Endothelial cell of umbilical vein (primary cell): Measurements from ENCODE around the gene ACIN1. TPM values are rescaled to one million over a fixed set of nuclear protein-coding genes. Genes with fewer than 3 reads are reported as not detected.

Source experiments
- BruUV-seq: library from RNA; stranded (reverse); fragments of 400-500 nt; replicated peaks from 2 replicates; lab custom pipeline; 2021; lab: Mats Ljungman, UMichigan
- CTCF ChIA-PET: fragments of 300-600, 350-600 bp; sonication (Branson Sonifier 250); formaldehyde crosslinking; loops from one replicate; lab custom pipeline; 2021; ENCODE audit warnings: antibody characterized with exemption, inconsistent platforms; lab: Charles Lee
- POLR2A ChIA-PET: fragments of 300-600, 350-600 bp; sonication (Branson Sonifier 250); formaldehyde crosslinking; loops from one replicate; lab custom pipeline; 2021; ENCODE audit warnings: antibody characterized with exemption, inconsistent platforms; lab: Charles Lee
- DNase-seq: peaks from one replicate; pipeline ENCODE4 v3.0.0-alpha.2; 2011; ENCODE audit warnings: low read depth, low spot score
- FAIRE-seq: peaks from 2 replicates; lab custom pipeline; 2011; peaks lifted over from hg19 to GRCh38; lab: Jason Lieb, UNC
- H2AFZ ChIP-seq: 2 replicates; pipeline ENCODE4 v1.6.0; 2012; ENCODE audit warnings: low read depth, low read length, control low read depth, inconsistent platforms
- H3K27ac ChIP-seq: 2 replicates; pipeline ENCODE4 v1.5.1; 2011; ENCODE audit warnings: low read depth, mild to moderate bottlenecking, control low read depth, low read length, moderate library complexity; ENCODE audit not compliant: insufficient read depth
- H3K27me3 ChIP-seq, 2 experiments: 2 replicates each; pipeline versions ENCODE4 v1.6.0 to v1.6.1; 2011; ENCODE audit warnings: low read length in 2 of 2, mixed read lengths in 1 of 2; ENCODE audit not compliant: control insufficient read depth in 2 of 2, insufficient read depth in 2 of 2
- H3K36me3 ChIP-seq, 2 experiments: 2 replicates in 1 of 2; 3 replicates in 1 of 2; pipeline ENCODE4 v1.5.1; 2011; ENCODE audit warnings: low read length in 2 of 2, mild to moderate bottlenecking in 1 of 2, moderate library complexity in 1 of 2; ENCODE audit not compliant: control insufficient read depth in 2 of 2, insufficient read depth in 2 of 2; ENCODE audit errors: extremely low read depth in 1 of 2
- H3K4me1 ChIP-seq: 3 replicates; pipeline ENCODE4 v1.5.1; 2011; ENCODE audit warnings: mild to moderate bottlenecking, low read length; ENCODE audit not compliant: control insufficient read depth, insufficient read depth; ENCODE audit errors: extremely low read depth
- H3K4me2 ChIP-seq: 2 replicates; pipeline ENCODE4 v1.6.1; 2011; ENCODE audit warnings: low read length, control low read depth, mixed read lengths; ENCODE audit not compliant: insufficient read depth
- H3K4me3 ChIP-seq, 3 experiments: fragments of 200-600 bp in 1 of 3; sonication (generic), shearing (Covaris generic) in 1 of 3; replicated peaks in 1 of 3; 2 replicates each; pipeline ENCODE4 v1.5.1; 2011 to 2016; ENCODE audit warnings: control low read depth in 3 of 3, low read length in 3 of 3, mild to moderate bottlenecking in 2 of 3, inconsistent platforms in 1 of 3, low read depth in 1 of 3, moderate library complexity in 1 of 3; ENCODE audit not compliant: insufficient read depth in 1 of 3
- H3K79me2 ChIP-seq: 2 replicates; pipeline ENCODE4 v1.6.0; 2012; ENCODE audit warnings: low read length, inconsistent platforms; ENCODE audit not compliant: control insufficient read depth, insufficient read depth
- H3K9ac ChIP-seq: replicated peaks from 2 replicates; pipeline ENCODE3; 2011; ENCODE audit warnings: low read length, control low read depth; ENCODE audit not compliant: insufficient read depth; ENCODE audit errors: extremely low read depth
- H3K9me1 ChIP-seq: replicated peaks from 3 replicates; pipeline ENCODE4 v1.6.0; 2011; ENCODE audit warnings: mild to moderate bottlenecking, low read length; ENCODE audit not compliant: control insufficient read depth, insufficient read depth; ENCODE audit errors: extremely low read depth
- H3K9me3 ChIP-seq: replicated peaks from 2 replicates; pipeline ENCODE4 v1.5.1; 2012; ENCODE audit warnings: low read length, inconsistent platforms; ENCODE audit not compliant: control insufficient read depth, insufficient read depth
- H4K20me1 ChIP-seq: replicated peaks from 2 replicates; pipeline ENCODE3; 2011; ENCODE audit warnings: mild to moderate bottlenecking, low read length; ENCODE audit not compliant: control insufficient read depth, insufficient read depth; ENCODE audit errors: extremely low read depth
- EZH2 ChIP-seq: IDR thresholded peaks from 2 replicates; pipeline ENCODE4 v1.6.1; 2012; ENCODE audit warnings: borderline replicate concordance, low read depth, mild to moderate bottlenecking, moderate library complexity, low read length, inconsistent platforms; ENCODE audit not compliant: severe bottlenecking
- FOS ChIP-seq: IDR thresholded peaks from 2 replicates; pipeline ENCODE4 v1.6.1; 2011; ENCODE audit warnings: mild to moderate bottlenecking, low read length, moderate library complexity, borderline replicate concordance; ENCODE audit not compliant: insufficient read depth
- GATA2 ChIP-seq: IDR thresholded peaks from 2 replicates; pipeline ENCODE4 v1.7.0; 2011; ENCODE audit warnings: low read depth, mild to moderate bottlenecking, moderate library complexity, mixed read lengths, low read length; ENCODE audit not compliant: insufficient read length, insufficient read depth
- JUN ChIP-seq: IDR thresholded peaks from 2 replicates; pipeline ENCODE4 v1.6.1; 2011; ENCODE audit warnings: borderline replicate concordance, low read depth; ENCODE audit not compliant: insufficient read length, insufficient read depth
- MAX ChIP-seq: IDR thresholded peaks from 2 replicates; pipeline ENCODE4 v1.6.1; 2011; ENCODE audit not compliant: insufficient read depth, insufficient read length
- MYC ChIP-seq: IDR thresholded peaks from one replicate; pipeline ENCODE4 v1.6.1; 2011; ENCODE audit warnings: mild to moderate bottlenecking, low read depth, low read length
- POLR2A ChIP-seq: IDR thresholded peaks from 2 replicates; pipeline ENCODE4 v1.6.1; 2012; ENCODE audit warnings: low read depth, mild to moderate bottlenecking, control low read depth, low read length
- POLR2AphosphoS5 ChIP-seq: IDR thresholded peaks from 2 replicates; pipeline ENCODE4 v1.6.1; 2012; ENCODE audit warnings: low read depth, mild to moderate bottlenecking, control low read depth, low read length, moderate library complexity; ENCODE audit not compliant: insufficient read depth
- dilution Hi-C: fragments of 300-500 bp; cut with MboI; formaldehyde crosslinking; loops from one replicate; pipeline ENCODE4 v1.15.0; 2019; ENCODE audit warnings: low sequenced_read_pairs; ENCODE audit not compliant: extremely low pct_ligation_motif_present
- intact Hi-C: fragments of 100-400 bp; cut with micrococcal nuclease; formaldehyde crosslinking; loops from one replicate; pipeline ENCODE4 v1.10.0; 2022
- polyA plus RNA-seq, 4 experiments: library from polyadenylated mRNA; depleted of rRNA in 3 of 4; stranded (reverse) in 3 of 4; unstranded in 1 of 4; fragments of >200 nt; gene quantifications; 2 replicates each; pipeline versions ENCODE4 v1.2.1 to v1.2.3, GENCODE V29; 2011 to 2012; ENCODE audit warnings: missing spikeins in 1 of 4
- total RNA-seq: library from RNA; stranded (reverse); gene quantifications from 2 replicates; pipeline ENCODE4 v1.2.3, GENCODE V29; 2021
- TF ChIP-seq, protein P1 (sequence below), 2 donors: IDR thresholded peaks; 1 replicate in 1 of 2; 2 replicates in 1 of 2; pipeline ENCODE4 v1.5.1; 2011; ENCODE audit warnings: low read length in 2 of 2, mild to moderate bottlenecking in 2 of 2, moderate library complexity in 2 of 2, control low read depth in 1 of 2, inconsistent platforms in 1 of 2, low read depth in 1 of 2; ENCODE audit not compliant: insufficient read depth in 1 of 2; ENCODE audit errors: extremely low read depth in 1 of 2

Gene ACIN1
- total and polyA plus RNA-seq, 2 donors (not counting 3 experiments of a cell fraction or from before 2014, with no cell fraction given): 146 to 240 TPM

GRCh38 chr14:23126548-23127278 is 31.8 kb upstream of the ACIN1 start:
- DNase-seq (no peak), FAIRE-seq (no peak)
- Histone ChIP-seq H4K20me1 (no peaks in the 10 kb centered on the region), H3K27me3 (no peaks in the 10 kb centered on the region), H3K4me2 (no peak overlapping the region), H3K9ac (no peak overlapping the region), H3K4me3 (no peak overlapping the region), H3K79me2 (no peaks in the 10 kb centered on the region), H3K9me1 (no peaks in the 10 kb centered on the region), H2AFZ (no peak overlapping the region), H3K36me3 (no peaks in the 10 kb centered on the region), H3K27ac (no peak overlapping the region), H3K9me3 (no peaks in the 10 kb centered on the region), H3K4me1 (peaks cover 36% of the 10 kb centered on the region)
- intact Hi-C loops: no loop called here
- ChIA-PET CTCF (interaction anchor here (0.6 to 14.5 kb wide), 2 partner anchors 52 to 1670 kb away, joined by 3 to 1289 read pairs; partner anchors contain the start of gene SLC7A8), POLR2A (no interaction called here)
- no peak for TF ChIP-seq POLR2AphosphoS5
- no peak for TF ChIP-seq MYC
- TF ChIP-seq, protein P1, sequence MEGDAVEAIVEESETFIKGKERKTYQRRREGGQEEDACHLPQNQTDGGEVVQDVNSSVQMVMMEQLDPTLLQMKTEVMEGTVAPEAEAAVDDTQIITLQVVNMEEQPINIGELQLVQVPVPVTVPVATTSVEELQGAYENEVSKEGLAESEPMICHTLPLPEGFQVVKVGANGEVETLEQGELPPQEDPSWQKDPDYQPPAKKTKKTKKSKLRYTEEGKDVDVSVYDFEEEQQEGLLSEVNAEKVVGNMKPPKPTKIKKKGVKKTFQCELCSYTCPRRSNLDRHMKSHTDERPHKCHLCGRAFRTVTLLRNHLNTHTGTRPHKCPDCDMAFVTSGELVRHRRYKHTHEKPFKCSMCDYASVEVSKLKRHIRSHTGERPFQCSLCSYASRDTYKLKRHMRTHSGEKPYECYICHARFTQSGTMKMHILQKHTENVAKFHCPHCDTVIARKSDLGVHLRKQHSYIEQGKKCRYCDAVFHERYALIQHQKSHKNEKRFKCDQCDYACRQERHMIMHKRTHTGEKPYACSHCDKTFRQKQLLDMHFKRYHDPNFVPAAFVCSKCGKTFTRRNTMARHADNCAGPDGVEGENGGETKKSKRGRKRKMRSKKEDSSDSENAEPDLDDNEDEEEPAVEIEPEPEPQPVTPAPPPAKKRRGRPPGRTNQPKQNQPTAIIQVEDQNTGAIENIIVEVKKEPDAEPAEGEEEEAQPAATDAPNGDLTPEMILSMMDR (IDR thresholded peaks at IDR 0.05; ENCODE audit: extremely low read depth in 1 of 2, insufficient read depth in 1 of 2, low read depth in 1 of 2, low read length in 2 of 2): no peak
- TF ChIP-seq GATA2: no peak
- no peak for TF ChIP-seq EZH2
- no peak for TF ChIP-seq POLR2A
- no peak for TF ChIP-seq MAX
- no peak for TF ChIP-seq JUN
- no peak for TF ChIP-seq FOS
- dilution Hi-C loops: no loop called here
- no TSS peak for BruUV-seq
